DMS53 treated with DMSO at 0.1 percent for 48 hours (cell line): Measurements from ENCODE around the gene AIP.
A peak's percentile ranks its signal among the peaks of the same experiment; 100 is the strongest.

ENCODE experiments used
- DNase-seq: peaks from one replicate; lab custom pipeline; 2025; ENCODE audit not compliant: unreplicated experiment; lab: John Stamatoyannopoulos, UW

The AIP gene

GRCh38 chr11:67492801-67493547 lies 10.1 kb downstream of the AIP start:
- no peak for DNase-seq

DNA sequence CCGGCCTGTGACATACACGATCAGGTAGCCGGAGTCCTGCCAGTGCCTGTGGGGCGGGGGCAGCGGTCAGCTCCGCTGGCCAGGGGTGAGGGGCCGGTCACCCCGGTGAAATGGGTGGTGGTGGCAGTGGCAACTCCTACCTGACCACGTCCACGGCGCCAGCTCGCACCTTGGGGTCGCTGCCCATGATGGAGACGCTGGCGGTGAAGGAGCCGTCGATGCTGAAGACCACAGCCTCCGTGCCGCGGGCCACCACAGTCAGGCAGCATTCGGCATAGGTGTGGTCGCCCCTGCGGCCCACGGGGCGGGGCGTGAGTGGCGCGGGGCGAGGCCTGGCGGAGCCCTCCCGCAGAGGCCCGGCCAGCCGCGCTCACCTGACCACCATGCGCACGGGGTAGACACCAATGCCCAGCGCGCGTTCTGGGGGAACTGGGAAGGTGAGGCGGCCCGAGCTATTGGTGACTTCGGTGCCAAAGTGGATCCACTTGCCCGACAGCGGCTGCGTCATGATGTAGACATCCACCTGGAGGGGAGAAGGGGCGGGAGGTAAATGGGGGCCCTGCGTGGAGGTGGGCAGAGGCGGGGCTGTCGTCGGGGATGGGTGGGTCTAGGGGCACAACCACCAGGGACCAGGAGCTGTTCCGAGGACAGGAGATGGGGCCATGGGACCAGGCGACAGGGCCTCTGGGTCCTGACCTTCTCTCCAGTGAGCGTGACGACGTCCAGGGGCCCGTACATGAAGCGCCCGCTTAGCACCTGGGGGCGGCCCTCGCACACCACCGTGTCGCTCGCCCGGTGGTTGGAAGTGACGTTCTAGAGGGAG lies 10.9 kb downstream of the AIP start:
- DNase-seq: no peak

GRCh38 chr11:67494371-67495233 lies 11.8 kb downstream of the AIP start:
- DNase-seq: no peak

GRCh38 chr11:67495234-67496005 lies 12.6 kb downstream of the AIP start:
- no peak for DNase-seq

- DNase-seq: no peak
Observed at GRCh38 chr11:67496113-67496512, 13.3 kb downstream of the AIP start.

DNA sequence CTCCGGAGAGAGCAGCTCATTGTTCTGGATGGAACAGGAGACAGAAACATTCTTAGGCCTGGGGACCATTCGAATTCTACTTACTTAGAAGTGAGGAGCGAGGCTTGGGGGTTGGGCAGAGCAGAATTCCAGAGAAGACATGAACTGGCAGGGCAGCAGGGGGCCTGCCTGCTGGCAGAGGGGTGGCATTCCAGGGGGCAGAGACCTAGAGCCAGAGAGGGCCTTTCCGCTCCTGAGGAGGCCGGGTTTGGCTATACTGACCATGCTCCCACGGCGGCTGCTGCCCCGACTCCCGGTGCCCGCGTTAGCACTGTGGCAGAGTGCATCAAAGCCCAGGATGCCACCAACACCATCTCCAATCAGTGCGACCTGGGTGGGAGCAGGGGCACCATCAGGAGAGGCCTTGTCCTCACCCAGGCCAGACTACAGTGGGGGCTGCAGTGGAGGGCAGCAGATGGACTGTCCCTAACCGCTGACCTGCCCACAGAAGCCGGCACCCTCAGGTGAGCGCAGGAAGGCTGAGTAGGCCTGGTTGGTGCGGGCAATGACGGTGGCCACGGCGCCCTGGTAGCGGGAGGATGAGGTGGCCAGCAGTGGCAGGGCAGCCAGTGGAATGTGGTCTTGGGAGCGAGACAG lies 14.9 kb downstream of the AIP start:
- no peak for DNase-seq

DNA sequence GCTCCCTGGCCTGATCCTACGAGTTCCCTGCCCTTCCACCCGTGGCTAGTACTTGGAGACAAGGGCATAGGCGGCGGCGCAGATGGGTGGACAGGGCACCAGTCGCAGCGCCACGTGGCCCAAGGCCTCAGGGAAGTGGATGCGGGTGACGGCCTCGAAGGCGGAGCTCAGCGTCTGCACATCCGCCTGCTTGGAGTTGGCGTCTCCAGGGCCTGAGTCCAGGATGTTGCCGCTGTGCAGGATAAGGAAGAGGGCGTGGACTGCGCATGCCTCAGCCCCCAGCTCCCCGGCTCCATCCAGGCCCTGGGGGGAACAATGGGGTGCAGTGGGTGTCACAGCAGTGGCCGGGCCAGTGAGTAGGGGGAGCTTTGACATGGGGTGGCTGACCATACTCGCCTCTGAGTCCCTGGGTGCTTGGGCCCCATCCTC lies 15.7 kb downstream of the AIP start:
- DNase-seq: no peak

- no peak for DNase-seq
Observed at GRCh38 chr11:67499808-67500483, 17.1 kb downstream of the AIP start.

- no peak for DNase-seq
Observed at GRCh38 chr11:67500484-67500821, 17.6 kb downstream of the AIP start.

GRCh38 chr11:67500831-67501715 lies 18.2 kb downstream of the AIP start:
- no peak for DNase-seq

- no peak for DNase-seq
Observed at GRCh38 chr11:67501854-67502253, 19.0 kb downstream of the AIP start.

- no peak for DNase-seq
Observed at GRCh38 chr11:67502328-67502979, 19.6 kb downstream of the AIP start.

DNA sequence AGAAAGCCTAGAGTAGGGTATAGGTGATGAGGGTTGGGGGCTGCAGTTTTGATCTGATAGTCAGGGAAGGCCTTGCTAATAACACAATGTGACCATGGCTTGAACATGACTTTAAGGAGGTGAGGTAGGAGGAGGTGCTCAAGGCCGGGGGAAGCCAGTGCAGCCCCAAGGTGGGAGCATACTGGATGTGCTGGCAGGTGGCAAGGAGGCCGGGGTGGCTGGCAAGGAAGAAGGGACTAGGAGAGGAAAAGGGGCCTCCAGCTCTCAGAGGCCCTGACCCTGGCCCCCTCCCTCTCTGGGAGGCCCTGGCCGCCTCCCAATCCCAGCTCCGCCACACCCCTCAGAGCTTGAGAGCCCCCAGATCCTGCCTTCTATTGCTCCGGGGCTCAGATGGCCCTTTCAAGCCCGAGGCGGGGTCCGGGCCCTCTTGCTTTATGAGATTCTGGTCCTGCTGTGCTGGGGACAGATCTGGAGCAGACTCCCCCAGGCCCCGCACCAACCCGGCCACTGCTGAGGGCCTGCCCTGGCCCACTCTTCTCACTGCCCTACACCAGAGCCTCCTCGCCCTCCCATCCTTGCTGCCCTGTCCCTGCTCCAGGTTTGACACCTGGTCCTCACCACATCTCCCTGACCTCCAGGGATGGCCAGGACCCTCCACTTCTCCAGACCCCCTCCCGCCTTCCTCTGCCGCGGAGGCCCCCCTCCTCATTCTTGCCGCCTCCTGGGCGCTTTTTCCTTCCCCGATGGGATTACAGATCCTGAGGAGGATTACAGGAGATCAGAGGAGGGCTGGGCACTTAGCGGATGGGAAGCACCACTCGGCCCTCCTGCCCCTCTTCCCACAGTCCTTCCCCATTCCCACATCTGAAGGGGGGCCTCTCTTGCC lies 20.5 kb downstream of the AIP start:
- DNase-seq: no peak

GRCh38 chr11:67504005-67504949 lies 21.5 kb downstream of the AIP start:
- no peak for DNase-seq

DNA sequence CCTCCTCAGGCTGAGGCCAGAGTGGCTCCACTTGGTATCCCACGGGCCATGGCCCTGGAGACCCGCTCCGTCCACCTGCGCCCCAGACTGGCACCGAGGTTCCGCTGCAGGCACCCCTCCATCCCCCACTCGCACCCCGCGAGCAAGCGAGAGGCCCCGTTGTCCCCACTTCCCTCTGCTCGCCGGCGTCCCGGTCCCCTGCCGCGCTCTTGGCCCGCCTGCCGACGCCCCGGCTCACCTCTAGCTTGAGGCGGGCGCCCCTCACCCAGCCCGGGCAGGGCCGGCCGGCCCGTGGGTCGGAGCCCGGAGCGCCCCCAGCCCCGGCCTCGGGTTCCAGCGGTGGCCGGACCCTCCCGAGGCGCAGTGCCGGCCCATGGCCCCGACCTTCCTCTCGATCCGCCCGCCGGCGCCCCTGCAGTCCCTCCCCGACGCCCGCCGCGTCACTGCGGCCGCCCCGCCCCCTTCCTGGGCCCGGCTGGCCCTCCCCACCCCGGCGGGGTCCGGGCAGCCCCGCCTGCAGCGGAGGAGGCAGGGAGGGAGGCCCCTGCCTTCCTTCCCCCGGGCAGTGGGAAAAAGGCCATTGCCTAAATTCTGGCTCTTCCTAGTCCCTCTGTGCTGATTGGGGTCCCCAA lies 22.2 kb downstream of the AIP start, which contains the start of gene PITPNM1:
Gene PITPNM1, minus strand, starts transcription at position 414 of the 632 bp plus-strand sequence. CDS start 1,183 bp downstream, outside the sequence.
- DNase-seq: peak; percentile 59
